ENCODE measurements around the gene ERGIC1.

DNA sequence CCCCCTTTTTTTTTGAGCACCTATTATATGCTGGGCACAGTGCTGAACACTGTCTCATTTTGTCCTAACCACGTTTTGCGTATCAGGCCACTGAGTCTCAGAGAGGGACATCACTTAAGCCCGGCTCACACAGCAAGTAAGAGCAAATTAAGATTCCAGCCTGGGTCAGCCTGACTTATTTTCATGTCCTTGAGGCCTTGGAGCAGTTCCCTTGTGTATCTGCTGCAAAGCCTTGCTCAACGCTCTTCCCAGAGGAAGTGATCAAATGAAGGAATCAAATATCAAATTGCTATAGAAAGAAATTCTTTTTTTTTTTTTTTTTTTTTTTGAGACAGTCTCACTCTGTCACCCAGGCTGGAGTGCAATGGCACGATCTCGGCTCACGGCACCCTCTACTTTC is 30.7 kb downstream of the ERGIC1 start:
- TF ChIP-seq, protein P1, sequence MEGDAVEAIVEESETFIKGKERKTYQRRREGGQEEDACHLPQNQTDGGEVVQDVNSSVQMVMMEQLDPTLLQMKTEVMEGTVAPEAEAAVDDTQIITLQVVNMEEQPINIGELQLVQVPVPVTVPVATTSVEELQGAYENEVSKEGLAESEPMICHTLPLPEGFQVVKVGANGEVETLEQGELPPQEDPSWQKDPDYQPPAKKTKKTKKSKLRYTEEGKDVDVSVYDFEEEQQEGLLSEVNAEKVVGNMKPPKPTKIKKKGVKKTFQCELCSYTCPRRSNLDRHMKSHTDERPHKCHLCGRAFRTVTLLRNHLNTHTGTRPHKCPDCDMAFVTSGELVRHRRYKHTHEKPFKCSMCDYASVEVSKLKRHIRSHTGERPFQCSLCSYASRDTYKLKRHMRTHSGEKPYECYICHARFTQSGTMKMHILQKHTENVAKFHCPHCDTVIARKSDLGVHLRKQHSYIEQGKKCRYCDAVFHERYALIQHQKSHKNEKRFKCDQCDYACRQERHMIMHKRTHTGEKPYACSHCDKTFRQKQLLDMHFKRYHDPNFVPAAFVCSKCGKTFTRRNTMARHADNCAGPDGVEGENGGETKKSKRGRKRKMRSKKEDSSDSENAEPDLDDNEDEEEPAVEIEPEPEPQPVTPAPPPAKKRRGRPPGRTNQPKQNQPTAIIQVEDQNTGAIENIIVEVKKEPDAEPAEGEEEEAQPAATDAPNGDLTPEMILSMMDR (IDR thresholded peaks at IDR 0.05) = no peak
- TF ChIP-seq POLR2A (IDR thresholded peaks at IDR 0.05) = no peak
